ENCODE measurements around the gene PDE5A.

Gene PDE5A

DNA sequence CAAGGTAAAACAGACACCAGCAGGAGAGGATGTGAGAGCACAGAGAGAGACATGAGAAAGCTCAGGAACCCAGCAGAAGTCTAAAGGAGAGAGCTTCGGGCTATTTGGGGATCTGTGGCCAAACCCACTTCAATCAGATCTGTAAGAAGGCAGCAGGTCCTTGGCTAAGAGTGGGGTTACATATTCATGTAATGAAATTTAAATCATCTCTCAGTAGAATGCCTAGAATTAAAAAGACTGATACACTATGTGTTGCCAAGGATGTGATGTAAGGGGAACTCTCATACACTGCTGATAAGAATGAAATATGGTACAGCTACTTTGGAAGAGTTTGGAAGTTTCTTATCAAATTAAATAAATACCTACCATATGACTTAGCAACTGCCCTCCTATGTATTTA is 35.8 kb downstream of the PDE5A start:
- no peak overlapping the region for H3K4me3 ChIP-seq (ENCODE audit: low read length)
- H3K27ac ChIP-seq (ENCODE audit: low read depth, low read length): no peak overlapping the region
- no peak overlapping the region for H3K56ac ChIP-seq (ENCODE audit: low read length)
- no peak overlapping the region for H3K18ac ChIP-seq (ENCODE audit: low read length)
- no peak overlapping the region for H3K9ac ChIP-seq (ENCODE audit: low read length)
- no peak overlapping the region for H2BK5ac ChIP-seq (ENCODE audit: low read length)
- H4K5ac ChIP-seq (ENCODE audit: low read length): no peak overlapping the region
- H2BK15ac ChIP-seq (replicated peaks; ENCODE audit: low read depth): no peak overlapping the region
- H3K36me3 ChIP-seq (ENCODE audit: control insufficient read depth, insufficient read depth, low read length): no peaks in the 10 kb centered on the region
- no peak overlapping the region for H2AK5ac ChIP-seq (ENCODE audit: low read length)
- H3K4me2 ChIP-seq (ENCODE audit: low read length): no peak overlapping the region
- no peak overlapping the region for H2BK120ac ChIP-seq (ENCODE audit: low read depth, low read length)
- H3K4ac ChIP-seq (ENCODE audit: low read depth, low read length): no peak overlapping the region
- no peaks in the 10 kb centered on the region for H3K4me1 ChIP-seq (ENCODE audit: control insufficient read depth, low read depth, low read length)
- H3K79me2 ChIP-seq (ENCODE audit: control insufficient read depth, insufficient read depth, low read length): no peaks in the 10 kb centered on the region
- no peak overlapping the region for H4K8ac ChIP-seq (ENCODE audit: low read depth, low read length)
- no peaks in the 10 kb centered on the region for H3K27me3 ChIP-seq (ENCODE audit: insufficient read depth, low read length, poor library complexity)
- no peaks in the 10 kb centered on the region for H3K79me1 ChIP-seq (ENCODE audit: low read length)
- DNase-seq: no peak
- WGBS (ENCODE audit: extremely low coverage, insufficient coverage, low lambda C conversion rate): no CpG with 5 or more reads among the region's 1 CpG
- no peak overlapping the region for H3K23ac ChIP-seq (ENCODE audit: low read length)

DNA sequence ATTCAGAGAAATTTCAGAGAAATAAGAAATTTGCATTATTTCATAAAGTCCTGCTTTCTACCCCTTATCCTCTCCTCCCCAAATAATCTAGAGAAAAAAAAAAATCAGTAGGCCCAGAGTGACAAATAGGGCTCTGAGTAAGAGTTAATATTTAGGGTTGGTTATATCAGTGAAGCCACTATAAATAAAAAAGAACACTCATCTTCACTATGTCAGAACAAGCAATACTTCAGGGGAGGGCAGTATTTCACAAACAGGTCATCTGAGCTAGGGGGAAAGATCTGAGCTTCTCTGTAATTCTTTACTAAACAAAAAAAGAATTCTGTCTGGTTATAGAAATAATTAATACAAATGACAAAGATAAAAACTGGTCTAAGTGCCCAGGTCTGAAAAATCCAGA is 39.4 kb downstream of the PDE5A start:
- no peak overlapping the region for H3K4me3 ChIP-seq (ENCODE audit: low read length)
- no peaks in the 10 kb centered on the region for H3K36me3 ChIP-seq (ENCODE audit: control insufficient read depth, insufficient read depth, low read length)
- H2BK15ac ChIP-seq (replicated peaks; ENCODE audit: low read depth): no peak overlapping the region
- H3K27ac ChIP-seq (ENCODE audit: low read depth, low read length): no peak overlapping the region
- H3K56ac ChIP-seq (ENCODE audit: low read length): no peak overlapping the region
- no peak overlapping the region for H3K9ac ChIP-seq (ENCODE audit: low read length)
- H3K27me3 ChIP-seq (ENCODE audit: insufficient read depth, low read length, poor library complexity): no peaks in the 10 kb centered on the region
- H2BK120ac ChIP-seq (ENCODE audit: low read depth, low read length): no peak overlapping the region
- H2AK5ac ChIP-seq (ENCODE audit: low read length): no peak overlapping the region
- DNase-seq: no peak
- H3K79me2 ChIP-seq (ENCODE audit: control insufficient read depth, insufficient read depth, low read length): no peaks in the 10 kb centered on the region
- no peak overlapping the region for H3K18ac ChIP-seq (ENCODE audit: low read length)
- H4K5ac ChIP-seq (ENCODE audit: low read length): no peak overlapping the region
- H3K23ac ChIP-seq (ENCODE audit: low read length): no peak overlapping the region
- H3K4me1 ChIP-seq (ENCODE audit: control insufficient read depth, low read depth, low read length): no peaks in the 10 kb centered on the region
- no peak overlapping the region for H3K4me2 ChIP-seq (ENCODE audit: low read length)
- H3K79me1 ChIP-seq (ENCODE audit: low read length): no peaks in the 10 kb centered on the region
- H2BK5ac ChIP-seq (ENCODE audit: low read length): no peak overlapping the region
- H4K8ac ChIP-seq (ENCODE audit: low read depth, low read length): no peak overlapping the region
- H3K4ac ChIP-seq (ENCODE audit: low read depth, low read length): no peak overlapping the region

GRCh38 chr4:119587796-119588195 is 40.8 kb downstream of the PDE5A start:
- Histone ChIP-seq H3K4me2 (ENCODE audit: low read length) (no peak overlapping the region), H3K79me2 (ENCODE audit: control insufficient read depth, insufficient read depth, low read length) (no peaks in the 10 kb centered on the region), H4K5ac (ENCODE audit: low read length) (no peak overlapping the region), H3K27ac (ENCODE audit: low read depth, low read length) (no peak overlapping the region), H3K36me3 (ENCODE audit: control insufficient read depth, insufficient read depth, low read length) (no peaks in the 10 kb centered on the region), H2BK120ac (ENCODE audit: low read depth, low read length) (no peak overlapping the region), H3K23ac (ENCODE audit: low read length) (no peak overlapping the region), H3K9ac (ENCODE audit: low read length) (no peak overlapping the region), H2AK5ac (ENCODE audit: low read length) (no peak overlapping the region), H3K4me1 (ENCODE audit: control insufficient read depth, low read depth, low read length) (no peaks in the 10 kb centered on the region), H3K27me3 (ENCODE audit: insufficient read depth, low read length, poor library complexity) (no peaks in the 10 kb centered on the region), H3K56ac (ENCODE audit: low read length) (no peak overlapping the region), H3K4me3 (ENCODE audit: low read length) (no peak overlapping the region), H2BK5ac (ENCODE audit: low read length) (no peak overlapping the region), H4K8ac (ENCODE audit: low read depth, low read length) (no peak overlapping the region), H3K18ac (ENCODE audit: low read length) (no peak overlapping the region), H3K79me1 (ENCODE audit: low read length) (no peaks in the 10 kb centered on the region), H3K4ac (ENCODE audit: low read depth, low read length) (no peak overlapping the region), H2BK15ac (replicated peaks; ENCODE audit: low read depth) (no peak overlapping the region)
- DNase-seq: peak; percentile 25
- no CpG with 5 or more reads among the region's 3 CpGs for WGBS (ENCODE audit: extremely low coverage, insufficient coverage, low lambda C conversion rate)

DNA sequence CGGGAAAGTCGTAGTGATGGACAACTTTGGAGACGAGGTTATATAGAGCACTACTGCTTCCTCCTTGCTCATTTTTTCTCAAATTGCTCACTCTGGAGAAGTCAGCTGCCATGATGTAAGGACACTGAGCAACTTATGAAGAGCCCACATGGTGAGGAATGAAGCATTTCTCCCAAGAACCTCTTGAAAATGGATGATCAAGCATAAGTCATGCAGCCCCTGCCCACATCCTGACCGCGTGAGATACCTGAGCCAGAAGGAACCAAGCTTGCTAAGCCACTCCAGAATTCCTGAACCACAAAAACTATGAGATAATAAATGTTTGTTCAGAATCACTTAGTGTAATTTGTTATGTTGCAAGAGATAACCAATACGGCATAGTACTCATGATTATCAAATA is 42.8 kb downstream of the PDE5A start:
- Histone ChIP-seq H3K4me1 (ENCODE audit: control insufficient read depth, low read depth, low read length) (no peaks in the 10 kb centered on the region), H3K4me2 (ENCODE audit: low read length) (no peak overlapping the region), H2BK120ac (ENCODE audit: low read depth, low read length) (no peak overlapping the region), H3K9ac (ENCODE audit: low read length) (no peak overlapping the region), H3K27ac (ENCODE audit: low read depth, low read length) (no peak overlapping the region), H3K4me3 (ENCODE audit: low read length) (no peak overlapping the region), H4K8ac (ENCODE audit: low read depth, low read length) (no peak overlapping the region), H3K23ac (ENCODE audit: low read length) (no peak overlapping the region), H2BK15ac (replicated peaks; ENCODE audit: low read depth) (no peak overlapping the region), H3K27me3 (ENCODE audit: insufficient read depth, low read length, poor library complexity) (no peaks in the 10 kb centered on the region), H2BK5ac (ENCODE audit: low read length) (no peak overlapping the region), H3K79me2 (ENCODE audit: control insufficient read depth, insufficient read depth, low read length) (no peaks in the 10 kb centered on the region), H4K5ac (ENCODE audit: low read length) (no peak overlapping the region), H3K18ac (ENCODE audit: low read length) (no peak overlapping the region), H3K36me3 (ENCODE audit: control insufficient read depth, insufficient read depth, low read length) (no peaks in the 10 kb centered on the region), H3K56ac (ENCODE audit: low read length) (no peak overlapping the region), H2AK5ac (ENCODE audit: low read length) (no peak overlapping the region), H3K4ac (ENCODE audit: low read depth, low read length) (no peak overlapping the region), H3K79me1 (ENCODE audit: low read length) (no peaks in the 10 kb centered on the region)
- no peak for DNase-seq
- WGBS (ENCODE audit: extremely low coverage, insufficient coverage, low lambda C conversion rate): no CpG with 5 or more reads among the region's 6 CpGs

GRCh38 chr4:119581190-119581873 is 47.3 kb downstream of the PDE5A start:
- no peak overlapping the region for H2BK5ac ChIP-seq (ENCODE audit: low read length)
- H2BK120ac ChIP-seq (ENCODE audit: low read depth, low read length): no peak overlapping the region
- no CpG with 5 or more reads among the region's 3 CpGs for WGBS (ENCODE audit: extremely low coverage, insufficient coverage, low lambda C conversion rate)
- H3K23ac ChIP-seq (ENCODE audit: low read length): no peak overlapping the region
- no peak overlapping the region for H3K56ac ChIP-seq (ENCODE audit: low read length)
- no peak for DNase-seq
- no peaks in the 10 kb centered on the region for H3K79me1 ChIP-seq (ENCODE audit: low read length)
- no peaks in the 10 kb centered on the region for H3K36me3 ChIP-seq (ENCODE audit: control insufficient read depth, insufficient read depth, low read length)
- H3K4ac ChIP-seq (ENCODE audit: low read depth, low read length): no peak overlapping the region
- no peak overlapping the region for H2BK15ac ChIP-seq (replicated peaks; ENCODE audit: low read depth)
- H3K4me2 ChIP-seq (ENCODE audit: low read length): no peak overlapping the region
- H3K79me2 ChIP-seq (ENCODE audit: control insufficient read depth, insufficient read depth, low read length): no peaks in the 10 kb centered on the region
- H3K4me3 ChIP-seq (ENCODE audit: low read length): no peak overlapping the region
- H4K5ac ChIP-seq (ENCODE audit: low read length): no peak overlapping the region
- no peak overlapping the region for H3K18ac ChIP-seq (ENCODE audit: low read length)
- no peak overlapping the region for H4K8ac ChIP-seq (ENCODE audit: low read depth, low read length)
- H2AK5ac ChIP-seq (ENCODE audit: low read length): no peak overlapping the region
- no peak overlapping the region for H3K27ac ChIP-seq (ENCODE audit: low read depth, low read length)
- no peaks in the 10 kb centered on the region for H3K4me1 ChIP-seq (ENCODE audit: control insufficient read depth, low read depth, low read length)
- no peaks in the 10 kb centered on the region for H3K27me3 ChIP-seq (ENCODE audit: insufficient read depth, low read length, poor library complexity)
- H3K9ac ChIP-seq (ENCODE audit: low read length): no peak overlapping the region

DNA sequence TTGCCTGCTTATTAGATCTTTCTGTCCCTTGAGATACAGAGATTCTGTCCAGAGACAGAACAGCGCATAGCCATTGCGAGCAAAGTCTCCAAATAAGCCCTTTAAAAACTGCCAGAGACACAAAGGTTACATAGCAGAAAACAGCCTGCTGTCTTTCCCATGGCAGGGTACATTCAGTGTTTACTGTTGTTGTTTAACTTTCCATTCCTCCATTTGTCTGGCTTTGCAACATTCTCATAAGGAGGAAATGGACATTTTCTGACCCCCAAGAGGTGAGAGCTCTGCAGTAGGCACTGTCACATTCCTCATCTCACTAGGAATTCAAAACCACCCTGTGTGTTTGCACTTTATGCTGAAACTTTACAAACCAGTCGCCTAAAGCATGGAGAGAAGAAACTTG is 48.3 kb downstream of the PDE5A start:
- H3K27ac ChIP-seq (ENCODE audit: low read depth, low read length): no peak overlapping the region
- H3K56ac ChIP-seq (ENCODE audit: low read length): no peak overlapping the region
- no peak overlapping the region for H3K4ac ChIP-seq (ENCODE audit: low read depth, low read length)
- no peak overlapping the region for H2BK5ac ChIP-seq (ENCODE audit: low read length)
- no peak overlapping the region for H3K18ac ChIP-seq (ENCODE audit: low read length)
- no peaks in the 10 kb centered on the region for H3K79me2 ChIP-seq (ENCODE audit: control insufficient read depth, insufficient read depth, low read length)
- no peak overlapping the region for H2BK120ac ChIP-seq (ENCODE audit: low read depth, low read length)
- no peak overlapping the region for H2BK15ac ChIP-seq (replicated peaks; ENCODE audit: low read depth)
- no peaks in the 10 kb centered on the region for H3K36me3 ChIP-seq (ENCODE audit: control insufficient read depth, insufficient read depth, low read length)
- DNase-seq: peak; percentile 22
- H3K79me1 ChIP-seq (ENCODE audit: low read length): no peaks in the 10 kb centered on the region
- no peaks in the 10 kb centered on the region for H3K27me3 ChIP-seq (ENCODE audit: insufficient read depth, low read length, poor library complexity)
- H3K4me1 ChIP-seq (ENCODE audit: control insufficient read depth, low read depth, low read length): no peaks in the 10 kb centered on the region
- no peak overlapping the region for H4K8ac ChIP-seq (ENCODE audit: low read depth, low read length)
- no peak overlapping the region for H3K9ac ChIP-seq (ENCODE audit: low read length)
- H3K4me3 ChIP-seq (ENCODE audit: low read length): no peak overlapping the region
- no CpG with 5 or more reads among the region's 3 CpGs for WGBS (ENCODE audit: extremely low coverage, insufficient coverage, low lambda C conversion rate)
- no peak overlapping the region for H3K4me2 ChIP-seq (ENCODE audit: low read length)
- H2AK5ac ChIP-seq (ENCODE audit: low read length): no peak overlapping the region
- H4K5ac ChIP-seq (ENCODE audit: low read length): no peak overlapping the region
- no peak overlapping the region for H3K23ac ChIP-seq (ENCODE audit: low read length)

Measured in mesendoderm (in vitro differentiated cells).